ENCODE results near the gene SLC17A9.

SLC17A9 gene

DNA sequence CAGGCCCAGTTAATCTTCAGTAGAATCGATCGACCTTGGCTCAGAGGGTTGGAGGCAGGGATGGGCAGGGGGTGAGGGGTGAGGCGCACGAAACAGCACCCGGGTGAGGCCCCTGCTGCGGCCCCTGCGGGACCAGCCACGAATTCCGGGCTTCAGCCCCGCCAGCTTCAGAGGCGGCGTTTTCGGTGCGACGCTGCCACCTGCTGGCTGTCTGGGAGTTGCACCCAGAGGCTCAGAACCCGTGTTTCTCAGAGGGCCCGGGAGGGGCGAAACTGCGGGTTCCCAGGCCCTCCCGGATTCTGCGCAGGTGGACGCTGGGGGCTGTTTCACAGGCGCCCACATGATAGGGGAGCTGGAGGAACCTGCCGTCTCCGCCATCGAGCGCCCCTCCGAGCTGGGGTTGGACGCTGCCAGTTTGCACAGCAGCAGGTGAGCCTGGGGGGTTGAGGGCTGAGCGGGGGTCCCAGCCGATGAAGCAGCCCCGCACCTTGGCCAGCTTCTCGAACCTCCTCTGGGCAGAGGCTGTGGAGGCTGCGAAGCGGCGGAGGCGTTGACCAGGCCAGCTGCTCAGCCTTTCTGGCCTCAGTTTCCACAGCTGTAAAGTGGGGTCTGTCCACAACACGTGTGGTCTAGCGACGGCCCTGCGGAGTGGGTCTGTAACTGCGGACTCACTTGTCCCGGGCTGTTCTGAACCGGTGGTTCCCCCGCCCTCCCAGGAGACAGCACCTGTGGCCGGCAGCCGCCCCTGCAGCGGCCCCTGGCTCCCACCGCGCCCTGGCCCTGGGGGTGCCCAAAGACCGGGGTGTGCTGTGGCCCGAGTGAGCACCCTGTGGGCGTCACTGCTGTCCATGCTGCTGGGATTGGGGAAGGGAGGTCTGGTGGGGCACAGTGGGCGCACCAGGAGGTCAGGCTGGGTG, 56.8 kb downstream of the SLC17A9 start:
- Histone ChIP-seq H3K27ac (ENCODE audit: low read depth, low read length) (no peak overlapping the region), H3K9ac (ENCODE audit: low read length) (no peak overlapping the region), H3K36me3 (ENCODE audit: control insufficient read depth, insufficient read depth, low read length) (no peaks in the 10 kb centered on the region), H3K9me3 (ENCODE audit: control insufficient read depth, insufficient read depth, low read depth, low read length) (peaks cover 8% of the 10 kb centered on the region; the same call in 1 of the 2 replicates), H3K27me3 (ENCODE audit: control insufficient read depth, insufficient read depth, low read length) (peaks cover 98% of the 10 kb centered on the region), H3K4me1 (ENCODE audit: control insufficient read depth, insufficient read depth, low read length) (peaks cover 35% of the 10 kb centered on the region), H3K4me3 (ENCODE audit: low read depth, low read length) (peak overlapping the region; percentile 48)

DNA sequence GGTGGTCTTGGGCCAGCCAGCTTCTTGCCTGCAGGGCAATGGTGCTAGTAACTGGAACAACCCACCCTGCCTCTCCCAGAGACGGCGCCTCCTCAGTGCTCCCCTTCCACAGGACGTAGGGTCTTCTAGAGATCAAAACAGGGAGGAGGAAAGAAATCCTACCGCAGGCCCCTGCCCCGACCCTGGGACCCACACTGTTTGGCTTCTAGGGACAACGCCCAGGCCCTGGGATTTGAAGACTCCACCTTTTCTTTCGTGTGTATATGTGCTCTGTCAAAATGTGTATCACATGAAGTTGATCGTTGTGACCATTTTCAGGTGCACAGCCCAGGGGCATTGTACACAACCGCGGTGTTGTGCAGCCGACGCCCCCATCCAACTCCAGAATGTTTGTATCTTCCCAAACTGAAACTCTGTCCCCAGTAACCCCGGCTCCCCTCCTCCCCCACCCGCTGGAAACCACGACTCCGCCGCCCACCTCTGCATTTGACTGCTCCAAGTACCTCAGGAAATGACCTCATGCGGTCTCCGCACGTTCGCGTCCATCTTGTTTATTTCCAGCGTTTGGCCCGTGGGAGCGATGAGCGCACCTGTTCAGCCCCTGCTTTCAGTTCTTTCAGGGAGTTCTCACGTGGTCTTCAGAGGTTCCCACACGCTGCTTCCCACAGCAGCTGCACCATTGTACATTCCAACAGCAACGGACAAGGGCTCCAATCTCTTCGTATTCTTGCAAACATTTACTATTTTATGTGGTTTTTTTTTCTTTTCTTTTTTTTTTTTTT, 57.7 kb downstream of the SLC17A9 start:
- Histone ChIP-seq H3K27me3 (ENCODE audit: control insufficient read depth, insufficient read depth, low read length) (peaks cover 98% of the 10 kb centered on the region), H3K4me3 (ENCODE audit: low read depth, low read length) (peak overlapping the region; percentile 48), H3K27ac (ENCODE audit: low read depth, low read length) (no peak overlapping the region), H3K36me3 (ENCODE audit: control insufficient read depth, insufficient read depth, low read length) (no peaks in the 10 kb centered on the region), H3K9ac (ENCODE audit: low read length) (no peak overlapping the region), H3K4me1 (ENCODE audit: control insufficient read depth, insufficient read depth, low read length) (peaks cover 32% of the 10 kb centered on the region), H3K9me3 (ENCODE audit: control insufficient read depth, insufficient read depth, low read depth, low read length) (peaks cover 8% of the 10 kb centered on the region; the same call in 1 of the 2 replicates)

DNA sequence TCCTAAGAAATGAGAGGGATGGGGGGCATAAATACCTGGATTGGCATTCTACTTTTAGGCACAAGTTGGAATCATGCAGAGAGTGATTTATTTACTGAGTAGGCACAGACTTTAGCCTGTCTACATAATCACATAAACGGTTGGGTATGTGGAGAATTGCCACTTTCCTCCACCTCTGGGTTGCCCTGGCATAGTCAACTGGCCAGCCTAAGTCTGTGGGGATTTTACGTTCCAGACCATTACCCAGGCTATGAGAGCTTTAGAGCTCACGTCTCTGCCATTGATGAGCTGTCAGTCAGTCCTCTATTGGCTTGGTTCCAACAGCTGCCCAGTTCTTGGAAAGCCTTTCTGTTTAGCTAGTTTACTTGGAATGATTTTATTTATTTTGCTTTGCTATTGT, 59.3 kb downstream of the SLC17A9 start:
- no peaks in the 10 kb centered on the region for H3K36me3 ChIP-seq (ENCODE audit: control insufficient read depth, insufficient read depth, low read length)
- H3K27ac ChIP-seq (ENCODE audit: low read depth, low read length) = no peak overlapping the region
- H3K9ac ChIP-seq (ENCODE audit: low read length) = no peak overlapping the region
- peaks cover 98% of the 10 kb centered on the region for H3K27me3 ChIP-seq (ENCODE audit: control insufficient read depth, insufficient read depth, low read length)
- H3K4me3 ChIP-seq (ENCODE audit: low read depth, low read length) = no peak overlapping the region
- peaks cover 34% of the 10 kb centered on the region for H3K4me1 ChIP-seq (ENCODE audit: control insufficient read depth, insufficient read depth, low read length)
- peaks cover 8% of the 10 kb centered on the region; the same call in 1 of the 2 replicates for H3K9me3 ChIP-seq (ENCODE audit: control insufficient read depth, insufficient read depth, low read depth, low read length)

DNA sequence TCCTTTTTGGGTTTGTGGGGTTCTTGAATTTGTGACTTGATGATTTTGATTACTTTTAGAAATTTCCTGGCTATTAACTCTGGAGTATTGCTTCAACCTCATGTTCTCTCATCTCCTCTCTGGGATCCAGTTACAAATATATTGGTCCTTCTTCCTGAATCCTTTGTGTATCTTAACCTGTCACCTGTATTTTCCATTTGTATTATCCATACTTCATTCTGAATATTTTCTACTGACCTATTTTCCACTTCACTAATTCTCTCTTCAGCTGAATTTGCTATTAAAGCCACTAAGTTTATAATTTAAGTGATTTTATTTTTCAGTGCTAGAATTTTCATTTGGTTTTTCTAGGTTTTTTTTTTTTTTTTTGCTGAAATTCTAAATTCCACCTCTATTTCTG, 60.7 kb downstream of the SLC17A9 start:
- Histone ChIP-seq H3K4me1 (ENCODE audit: control insufficient read depth, insufficient read depth, low read length) (peaks cover 26% of the 10 kb centered on the region), H3K9me3 (ENCODE audit: control insufficient read depth, insufficient read depth, low read depth, low read length) (peaks cover 8% of the 10 kb centered on the region; the same call in 1 of the 2 replicates), H3K9ac (ENCODE audit: low read length) (no peak overlapping the region), H3K4me3 (ENCODE audit: low read depth, low read length) (no peak overlapping the region), H3K36me3 (ENCODE audit: control insufficient read depth, insufficient read depth, low read length) (no peaks in the 10 kb centered on the region), H3K27me3 (ENCODE audit: control insufficient read depth, insufficient read depth, low read length) (peaks cover 90% of the 10 kb centered on the region), H3K27ac (ENCODE audit: low read depth, low read length) (no peak overlapping the region)

DNA sequence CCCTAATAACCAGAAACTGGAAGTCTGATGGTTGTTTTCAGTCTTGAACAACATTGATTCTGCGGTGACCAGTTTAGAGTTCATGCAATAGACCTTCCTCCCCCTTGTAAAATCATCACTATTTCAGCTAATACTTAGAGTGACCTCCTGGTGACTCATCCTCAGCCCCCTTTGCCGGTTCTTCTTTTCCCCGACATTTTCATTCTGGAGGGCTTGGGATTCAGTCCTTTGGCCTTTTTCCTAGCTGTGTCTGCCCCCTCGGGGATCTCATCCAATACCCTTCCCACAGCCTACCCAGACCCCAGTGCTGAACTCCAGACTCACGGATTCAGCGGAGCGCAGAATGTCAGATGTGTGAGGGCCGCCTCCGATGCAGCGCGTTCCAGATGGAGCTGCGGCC, 61.8 kb downstream of the SLC17A9 start:
- Histone ChIP-seq H3K4me3 (ENCODE audit: low read depth, low read length) (peak overlapping the region; percentile 19; the same call in 1 of the 2 replicates), H3K4me1 (ENCODE audit: control insufficient read depth, insufficient read depth, low read length) (peaks cover 16% of the 10 kb centered on the region), H3K9me3 (ENCODE audit: control insufficient read depth, insufficient read depth, low read depth, low read length) (peaks cover 8% of the 10 kb centered on the region; the same call in 1 of the 2 replicates), H3K27ac (ENCODE audit: low read depth, low read length) (no peak overlapping the region), H3K9ac (ENCODE audit: low read length) (no peak overlapping the region), H3K27me3 (ENCODE audit: control insufficient read depth, insufficient read depth, low read length) (peaks cover 84% of the 10 kb centered on the region), H3K36me3 (ENCODE audit: control insufficient read depth, insufficient read depth, low read length) (no peaks in the 10 kb centered on the region)

DNA sequence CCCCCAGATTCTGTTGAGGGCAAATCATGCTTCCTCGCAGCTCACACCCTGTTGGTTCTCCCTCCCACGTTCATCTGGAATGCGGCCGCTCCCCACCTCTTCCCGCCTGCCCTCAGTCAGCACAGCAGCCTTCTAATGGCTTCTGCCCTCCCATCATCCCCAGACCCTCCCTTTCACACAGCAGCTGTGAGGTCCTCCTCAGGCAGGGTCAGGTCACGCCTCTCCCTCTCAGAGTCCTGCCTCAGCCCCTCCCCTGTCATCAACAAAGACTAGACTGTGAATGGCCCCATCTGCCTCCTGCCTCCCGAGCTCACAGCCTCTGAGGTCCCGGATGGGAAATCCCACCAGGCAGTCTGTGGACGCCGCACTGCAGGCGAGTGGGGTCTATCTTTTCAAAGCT, 62.2 kb downstream of the SLC17A9 start:
- Histone ChIP-seq H3K4me3 (ENCODE audit: low read depth, low read length) (peak overlapping the region; percentile 19; the same call in 1 of the 2 replicates), H3K27ac (ENCODE audit: low read depth, low read length) (no peak overlapping the region), H3K27me3 (ENCODE audit: control insufficient read depth, insufficient read depth, low read length) (peaks cover 83% of the 10 kb centered on the region), H3K9ac (ENCODE audit: low read length) (no peak overlapping the region), H3K4me1 (ENCODE audit: control insufficient read depth, insufficient read depth, low read length) (peaks cover 14% of the 10 kb centered on the region), H3K36me3 (ENCODE audit: control insufficient read depth, insufficient read depth, low read length) (no peaks in the 10 kb centered on the region), H3K9me3 (ENCODE audit: control insufficient read depth, insufficient read depth, low read depth, low read length) (peaks cover 8% of the 10 kb centered on the region; the same call in 1 of the 2 replicates)

DNA sequence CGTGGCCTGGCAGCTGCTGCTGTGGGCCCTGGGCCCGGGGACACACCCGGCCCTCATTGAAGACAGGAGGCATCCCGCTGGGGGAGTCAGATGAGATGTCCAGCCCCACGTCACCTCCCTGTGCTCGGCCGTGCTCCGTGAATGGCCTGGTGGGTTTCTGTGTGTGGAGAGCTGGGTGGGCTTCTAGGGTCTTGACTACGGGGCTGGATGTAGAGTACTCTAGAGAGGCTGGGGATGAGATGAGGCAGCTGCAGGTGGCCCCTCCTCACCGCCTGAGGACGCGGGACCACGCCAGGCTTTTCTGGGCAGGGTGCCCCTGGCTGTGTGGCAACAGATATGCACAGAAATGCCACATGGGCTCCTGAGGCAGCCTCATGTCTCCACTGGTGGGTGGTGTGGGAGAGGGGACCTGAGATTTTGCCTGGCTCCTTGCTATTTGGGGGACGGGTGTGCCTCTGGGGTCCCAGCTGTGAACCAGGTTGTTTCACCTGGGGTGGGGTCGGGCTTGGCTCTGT, 62.7 kb downstream of the SLC17A9 start:
- Histone ChIP-seq H3K4me3 (ENCODE audit: low read depth, low read length) (peak overlapping the region; percentile 19; the same call in 1 of the 2 replicates), H3K36me3 (ENCODE audit: control insufficient read depth, insufficient read depth, low read length) (no peaks in the 10 kb centered on the region), H3K9ac (ENCODE audit: low read length) (no peak overlapping the region), H3K9me3 (ENCODE audit: control insufficient read depth, insufficient read depth, low read depth, low read length) (peaks cover 8% of the 10 kb centered on the region; the same call in 1 of the 2 replicates), H3K27ac (ENCODE audit: low read depth, low read length) (no peak overlapping the region), H3K27me3 (ENCODE audit: control insufficient read depth, insufficient read depth, low read length) (peaks cover 80% of the 10 kb centered on the region), H3K4me1 (ENCODE audit: control insufficient read depth, insufficient read depth, low read length) (peaks cover 10% of the 10 kb centered on the region)

DNA sequence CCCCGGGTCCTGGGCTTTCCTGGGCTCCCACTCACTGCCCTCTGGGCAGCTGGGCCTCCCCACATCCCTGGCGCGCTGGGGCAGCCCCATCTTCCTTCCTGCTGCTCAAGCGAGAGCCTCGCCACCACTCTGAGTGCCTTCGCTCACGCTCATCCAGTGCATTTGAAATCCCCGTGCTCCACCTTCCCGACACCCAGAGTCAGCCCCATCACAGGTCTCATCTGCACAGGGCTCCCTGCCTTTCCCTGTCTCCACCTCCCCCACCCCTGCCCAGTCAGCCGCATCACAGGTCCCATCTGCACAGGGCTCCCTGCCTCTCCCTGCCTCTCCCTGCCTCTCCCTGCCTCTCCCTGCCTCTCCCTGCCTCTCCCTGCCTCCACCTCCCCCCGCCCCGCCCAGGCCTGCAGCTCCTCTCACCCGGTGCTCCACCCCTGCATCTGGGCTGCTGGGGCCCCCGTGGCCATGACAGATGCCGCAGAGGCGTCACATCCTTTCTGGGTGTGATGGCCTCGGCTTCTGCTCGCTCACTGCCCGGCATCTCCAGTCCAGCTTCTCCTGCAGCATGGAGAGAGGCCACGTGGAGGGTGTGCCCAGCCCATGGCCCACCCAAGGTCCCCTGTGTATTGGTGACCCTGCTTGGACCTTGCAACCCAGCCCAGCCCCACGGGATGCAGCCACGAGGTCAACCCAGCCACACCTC, 63.3 kb downstream of the SLC17A9 start:
- no peak overlapping the region for H3K27ac ChIP-seq (ENCODE audit: low read depth, low read length)
- H3K4me3 ChIP-seq (ENCODE audit: low read depth, low read length) = no peak overlapping the region
- H3K9me3 ChIP-seq (ENCODE audit: control insufficient read depth, insufficient read depth, low read depth, low read length) = peaks cover 13% of the 10 kb centered on the region; the same call in 1 of the 2 replicates
- H3K9ac ChIP-seq (ENCODE audit: low read length) = no peak overlapping the region
- peaks cover 79% of the 10 kb centered on the region for H3K27me3 ChIP-seq (ENCODE audit: control insufficient read depth, insufficient read depth, low read length)
- H3K36me3 ChIP-seq (ENCODE audit: control insufficient read depth, insufficient read depth, low read length) = no peaks in the 10 kb centered on the region
- peaks cover 6% of the 10 kb centered on the region; the same call in 1 of the 2 replicates for H3K4me1 ChIP-seq (ENCODE audit: control insufficient read depth, insufficient read depth, low read length)

DNA sequence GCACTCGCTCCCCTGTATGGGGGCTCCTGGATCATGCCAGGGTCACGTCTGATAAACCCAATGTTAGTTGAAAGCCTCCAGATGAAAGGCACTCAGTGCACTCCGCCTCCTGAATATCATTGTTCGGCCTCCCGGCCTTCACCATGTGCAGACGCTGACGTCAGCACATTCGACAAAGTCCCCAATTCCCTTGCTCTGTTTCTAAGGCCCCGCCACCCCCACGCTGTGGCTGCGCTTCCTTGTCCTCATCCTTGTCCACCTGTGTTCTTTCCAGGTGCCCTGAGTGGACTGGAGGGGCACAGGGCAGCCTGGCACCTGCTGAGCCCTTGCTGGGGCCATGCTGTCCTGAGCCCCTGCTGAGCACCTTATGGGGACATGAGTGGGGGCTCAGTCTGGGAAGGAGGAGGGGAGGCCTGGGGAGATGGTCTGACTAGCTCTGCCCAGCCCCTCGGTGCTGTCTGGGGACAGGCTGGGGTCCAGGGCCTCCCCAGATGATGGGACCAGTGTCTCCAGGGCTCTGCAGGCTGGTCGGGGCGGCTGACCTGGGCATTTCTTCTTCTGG, 64.1 kb downstream of the SLC17A9 start:
- peaks cover 13% of the 10 kb centered on the region; the same call in 1 of the 2 replicates for H3K9me3 ChIP-seq (ENCODE audit: control insufficient read depth, insufficient read depth, low read depth, low read length)
- no peak overlapping the region for H3K4me3 ChIP-seq (ENCODE audit: low read depth, low read length)
- no peak overlapping the region for H3K27ac ChIP-seq (ENCODE audit: low read depth, low read length)
- H3K36me3 ChIP-seq (ENCODE audit: control insufficient read depth, insufficient read depth, low read length) = no peaks in the 10 kb centered on the region
- H3K4me1 ChIP-seq (ENCODE audit: control insufficient read depth, insufficient read depth, low read length) = peaks cover 6% of the 10 kb centered on the region; the same call in 1 of the 2 replicates
- peaks cover 74% of the 10 kb centered on the region for H3K27me3 ChIP-seq (ENCODE audit: control insufficient read depth, insufficient read depth, low read length)
- no peak overlapping the region for H3K9ac ChIP-seq (ENCODE audit: low read length)
